ENCODE data around the gene WDR44. TPM values are rescaled to one million over a fixed set of nuclear protein-coding genes. Genes with fewer than 3 reads are reported as not detected.

The WDR44 gene
- total RNA-seq, 1 experiment from 2014 or later: 12.4 TPM

- H3K4me3 ChIP-seq (ENCODE audit: low read depth, low read length, poor library complexity, severe bottlenecking): peak overlapping the region; percentile 49
- intact Hi-C loops (cut with micrococcal nuclease; ENCODE audit: unreplicated experiment): no loop called here
- ChIA-PET POLR2A (ENCODE audit: low non-redundant PET) (interaction anchor here (0.5 kb wide), 1 partner anchor 66 kb away, joined by 9 read pairs; no protein-coding TSS in a partner anchor), CTCF (no interaction called here)
- no peak overlapping the region for H3K27ac ChIP-seq (ENCODE audit: low read depth, low read length, poor library complexity, severe bottlenecking)
- no TSS peak for BruUV-seq (replicated peaks)
- H3K36me3 ChIP-seq (ENCODE audit: insufficient read depth, low read length, poor library complexity, severe bottlenecking): no peaks in the 10 kb centered on the region
- H3K27me3 ChIP-seq (replicated peaks; ENCODE audit: insufficient read depth, low read depth, low read length, poor library complexity): peaks cover 12% of the 10 kb centered on the region
- DNase-seq (ENCODE audit: low spot score): peak; percentile 10
- H3K4me1 ChIP-seq (ENCODE audit: insufficient read depth, low read length, poor library complexity, severe bottlenecking): no peaks in the 10 kb centered on the region
- no peaks in the 10 kb centered on the region for H3K9me3 ChIP-seq (ENCODE audit: low read depth, low read length, poor library complexity, severe bottlenecking)
- no peak for TF ChIP-seq EZH2 (IDR thresholded peaks at IDR 0.05; ENCODE audit: borderline replicate concordance, low read depth, low read length, poor library complexity, severe bottlenecking)
- TF ChIP-seq CTCF (conservative IDR thresholded peaks at IDR 0.05; ENCODE audit: low read depth, low read length): no peak
Observed at GRCh38 chrX:118495958-118496762, 150.3 kb downstream of the WDR44 start.

GRCh38 chrX:118496763-118497079 lies 150.8 kb downstream of the WDR44 start:
- peaks cover 12% of the 10 kb centered on the region for H3K27me3 ChIP-seq (replicated peaks; ENCODE audit: insufficient read depth, low read depth, low read length, poor library complexity)
- no peaks in the 10 kb centered on the region for H3K36me3 ChIP-seq (ENCODE audit: insufficient read depth, low read length, poor library complexity, severe bottlenecking)
- CTCF ChIA-PET: no interaction called here
- TF ChIP-seq EZH2 (IDR thresholded peaks at IDR 0.05; ENCODE audit: borderline replicate concordance, low read depth, low read length, poor library complexity, severe bottlenecking): no peak
- TF ChIP-seq CTCF (conservative IDR thresholded peaks at IDR 0.05; ENCODE audit: low read depth, low read length): no peak
- BruUV-seq (replicated peaks): no TSS peak
- H3K9me3 ChIP-seq (ENCODE audit: low read depth, low read length, poor library complexity, severe bottlenecking): no peaks in the 10 kb centered on the region
- peak overlapping the region; percentile 49 for H3K4me3 ChIP-seq (ENCODE audit: low read depth, low read length, poor library complexity, severe bottlenecking)
- intact Hi-C loops (cut with micrococcal nuclease; ENCODE audit: unreplicated experiment): no loop called here
- H3K27ac ChIP-seq (ENCODE audit: low read depth, low read length, poor library complexity, severe bottlenecking): no peak overlapping the region
- H3K4me1 ChIP-seq (ENCODE audit: insufficient read depth, low read length, poor library complexity, severe bottlenecking): no peaks in the 10 kb centered on the region
- POLR2A ChIA-PET (ENCODE audit: low non-redundant PET): no interaction called here
- DNase-seq (ENCODE audit: low spot score): no peak

GRCh38 chrX:118497180-118497818 lies 151.4 kb downstream of the WDR44 start:
- H3K4me1 ChIP-seq (ENCODE audit: insufficient read depth, low read length, poor library complexity, severe bottlenecking): no peaks in the 10 kb centered on the region
- ChIA-PET POLR2A (ENCODE audit: low non-redundant PET) (no interaction called here), CTCF (no interaction called here)
- no peaks in the 10 kb centered on the region for H3K36me3 ChIP-seq (ENCODE audit: insufficient read depth, low read length, poor library complexity, severe bottlenecking)
- intact Hi-C loops (cut with micrococcal nuclease; ENCODE audit: unreplicated experiment): no loop called here
- no TSS peak for BruUV-seq (replicated peaks)
- no peak for DNase-seq (ENCODE audit: low spot score)
- no peak overlapping the region for H3K4me3 ChIP-seq (ENCODE audit: low read depth, low read length, poor library complexity, severe bottlenecking)
- TF ChIP-seq CTCF (conservative IDR thresholded peaks at IDR 0.05; ENCODE audit: low read depth, low read length) (no peak), EZH2 (IDR thresholded peaks at IDR 0.05; ENCODE audit: borderline replicate concordance, low read depth, low read length, poor library complexity, severe bottlenecking) (no peak)
- H3K27ac ChIP-seq (ENCODE audit: low read depth, low read length, poor library complexity, severe bottlenecking): no peak overlapping the region
- no peaks in the 10 kb centered on the region for H3K9me3 ChIP-seq (ENCODE audit: low read depth, low read length, poor library complexity, severe bottlenecking)
- H3K27me3 ChIP-seq (replicated peaks; ENCODE audit: insufficient read depth, low read depth, low read length, poor library complexity): peaks cover 12% of the 10 kb centered on the region
